Right lobe of liver (tissue), 6 donors: ENCODE data around the gene TAS2R43. TPM values are rescaled to one million over a fixed set of nuclear protein-coding genes. Genes with fewer than 3 reads are reported as not detected.
"Not testable (repeated sequence)": the region's sequence is repeated elsewhere in the genome, so short reads cannot be mapped to it uniquely, and the experiment has no call there.

Experiments
- ATAC-seq, 4 donors: fragments of 200-7000 bp; cut with Tn5 transposase; one replicate each; pipeline ENCODE4 v1.9.1; 2020; ENCODE audit warnings: mild to moderate bottlenecking in 4 of 4, moderate library complexity in 4 of 4
- DNase-seq, 3 donors: peaks; one replicate each; pipeline ENCODE4 v3.0.0-alpha.2; 2020
- H3K27ac ChIP-seq, 3 donors: fragments of 200-600 bp; one replicate each; pipeline ENCODE4 v1.8.0; 2022
- H3K27me3 ChIP-seq, 2 donors: fragments of 200-600 bp; one replicate each; pipeline ENCODE4 v1.8.0; 2022
- H3K36me3 ChIP-seq, 4 donors: fragments of 200-600 bp; sonication (generic) in 1 of 4; one replicate each; pipeline versions ENCODE4 v1.5.1 to v1.8.0; 2017 to 2022; ENCODE audit warnings: control low read depth in 1 of 4
- H3K4me1 ChIP-seq, 4 donors: fragments of 200-600 bp; sonication (generic) in 1 of 4; one replicate each; pipeline versions ENCODE4 v1.5.1 to v1.8.0; 2017 to 2022; ENCODE audit warnings: control low read depth in 1 of 4
- H3K4me3 ChIP-seq, 3 donors: fragments of 200-600 bp; one replicate each; pipeline ENCODE4 v1.8.0; 2022
- H3K9me3 ChIP-seq, 4 donors: fragments of 200-600 bp; sonication (generic) in 1 of 4; one replicate each; pipeline versions ENCODE4 v1.5.1 to v1.8.0; 2017 to 2022; ENCODE audit warnings: control low read depth in 1 of 4
- POLR2A ChIP-seq: fragments of 450-650 bp; IDR thresholded peaks from one replicate; pipeline ENCODE4 v1.6.1; 2017; ENCODE audit warnings: antibody characterized with exemption, mild to moderate bottlenecking
- WGBS: methylation state at CpG from one replicate; pipeline ENCODE4 v1.1.6; 2018; ENCODE audit warnings: low coverage, low lambda C conversion rate; ENCODE audit not compliant: insufficient coverage; ENCODE audit errors: missing lambda C conversion rate; 5-methylcytosine and 5-hydroxymethylcytosine counted together
- intact Hi-C, 2 donors: fragments of 100-400 bp; cut with DNase I; formaldehyde crosslinking; loops; one replicate each; pipeline versions ENCODE4 v1.11.2 to v1.14.1; 2022
- total RNA-seq, 6 experiments: library from RNA; depleted of rRNA in 2 of 6; stranded (reverse); fragments of >200 nt in 2 of 6; fragmentation: NEBNext Ultra II Directional in 3 of 6; extraction: Animal tissue kit (Norgen Biotek cat#: 25700) in 3 of 6; gene quantifications; one replicate each; pipeline versions ENCODE4 v1.1.0 to v1.2.4, GENCODE V29; 2016 to 2023
- TF ChIP-seq, protein P1 (sequence below), 4 donors: fragments of 200-600 bp in 3 of 4; fragments of 450-650 bp in 1 of 4; IDR thresholded peaks; one replicate each; pipeline versions ENCODE4 v1.5.1 to v1.8.0; 2016 to 2022; ENCODE audit warnings: antibody characterized with exemption in 4 of 4, mild to moderate bottlenecking in 2 of 4
- donor health status: DM: no; HTN: yes; CAD: no.
- donor health status: DM: no; HTN: no; CAD: no.
- donor health status: DM: no; HTN: no; CAD: no.
- donor health status: DM: no; HTN: yes; CAD: no.
- donor health status: DM: no; HTN: yes; CAD: no.

Gene TAS2R43
- total RNA-seq, 6 experiments from 2014 or later = 0.37 to 2.8 (median 0.49) TPM; not detected in 1

- no peaks in the 10 kb centered on the region for H3K36me3 ChIP-seq
- H3K9me3 ChIP-seq = no peaks in the 10 kb centered on the region
- ATAC-seq (no peak), DNase-seq (no peak)
- no peak overlapping the region for H3K27ac ChIP-seq
- intact Hi-C loops = no loop called here
- H3K4me3 ChIP-seq = no peak overlapping the region
- TF ChIP-seq POLR2A = no peak
- TF ChIP-seq, protein P1, sequence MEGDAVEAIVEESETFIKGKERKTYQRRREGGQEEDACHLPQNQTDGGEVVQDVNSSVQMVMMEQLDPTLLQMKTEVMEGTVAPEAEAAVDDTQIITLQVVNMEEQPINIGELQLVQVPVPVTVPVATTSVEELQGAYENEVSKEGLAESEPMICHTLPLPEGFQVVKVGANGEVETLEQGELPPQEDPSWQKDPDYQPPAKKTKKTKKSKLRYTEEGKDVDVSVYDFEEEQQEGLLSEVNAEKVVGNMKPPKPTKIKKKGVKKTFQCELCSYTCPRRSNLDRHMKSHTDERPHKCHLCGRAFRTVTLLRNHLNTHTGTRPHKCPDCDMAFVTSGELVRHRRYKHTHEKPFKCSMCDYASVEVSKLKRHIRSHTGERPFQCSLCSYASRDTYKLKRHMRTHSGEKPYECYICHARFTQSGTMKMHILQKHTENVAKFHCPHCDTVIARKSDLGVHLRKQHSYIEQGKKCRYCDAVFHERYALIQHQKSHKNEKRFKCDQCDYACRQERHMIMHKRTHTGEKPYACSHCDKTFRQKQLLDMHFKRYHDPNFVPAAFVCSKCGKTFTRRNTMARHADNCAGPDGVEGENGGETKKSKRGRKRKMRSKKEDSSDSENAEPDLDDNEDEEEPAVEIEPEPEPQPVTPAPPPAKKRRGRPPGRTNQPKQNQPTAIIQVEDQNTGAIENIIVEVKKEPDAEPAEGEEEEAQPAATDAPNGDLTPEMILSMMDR (IDR thresholded peaks at IDR 0.05) = no peak
- no peaks in the 10 kb centered on the region for H3K4me1 ChIP-seq
- H3K27me3 ChIP-seq = no peaks in the 10 kb centered on the region
- WGBS = 31% methylated on average over 2 of the region's 2 CpGs
Observed at GRCh38 chr12:11130999-11131398, 38.9 kb upstream of the TAS2R43 start.

DNA sequence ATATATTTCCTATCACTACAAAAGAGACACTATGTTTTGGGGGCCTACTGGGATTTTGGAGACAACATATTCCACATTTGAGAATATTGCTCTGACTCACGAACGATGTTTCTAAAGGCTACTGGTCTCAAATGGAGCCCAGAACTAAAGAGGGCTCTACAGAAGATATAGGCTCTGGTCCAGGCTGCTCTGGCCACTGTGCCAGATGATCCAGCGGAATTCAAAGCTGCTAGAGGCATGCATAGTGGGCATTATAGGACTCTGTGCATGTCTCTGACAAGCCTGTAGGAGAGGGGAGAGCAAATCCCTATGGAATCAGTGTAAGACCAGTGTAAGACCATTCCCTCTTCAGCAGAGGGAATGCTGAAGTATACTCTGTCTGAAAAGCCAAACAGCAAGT lies 38.3 kb upstream of the TAS2R43 start:
- TF ChIP-seq, protein P1 (IDR thresholded peaks at IDR 0.05) = no peak
- no peak for TF ChIP-seq POLR2A
- H3K4me1 ChIP-seq = no peaks in the 10 kb centered on the region
- no peak for ATAC-seq
- no peak for DNase-seq
- no peak overlapping the region for H3K4me3 ChIP-seq
- 100% methylated on average over 2 of the region's 3 CpGs for WGBS
- no peaks in the 10 kb centered on the region for H3K27me3 ChIP-seq
- intact Hi-C loops = no loop called here
- H3K27ac ChIP-seq = no peak overlapping the region
- H3K9me3 ChIP-seq = no peaks in the 10 kb centered on the region
- no peaks in the 10 kb centered on the region for H3K36me3 ChIP-seq

DNA sequence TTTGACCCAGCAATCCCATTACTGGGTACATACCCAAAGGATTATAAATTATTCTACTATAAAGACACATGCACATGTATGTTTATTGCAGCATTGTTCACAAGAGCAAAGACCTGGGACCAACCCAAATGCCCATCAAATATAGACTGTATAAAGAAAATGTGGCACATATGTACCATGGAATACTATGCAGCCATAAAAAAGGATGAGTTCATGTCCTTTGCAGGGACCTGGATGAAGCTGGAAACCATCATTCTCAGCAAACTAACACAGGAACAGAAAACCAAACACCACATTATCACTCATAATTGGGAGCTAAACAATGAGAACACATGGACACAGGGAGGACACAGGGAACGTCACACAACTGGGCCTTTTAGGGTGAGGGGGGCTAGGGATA lies 22.0 kb upstream of the TAS2R43 start:
- intact Hi-C loops, H3K27ac ChIP-seq, DNase-seq, H3K9me3 ChIP-seq, ATAC-seq, H3K4me3 ChIP-seq, H3K4me1 ChIP-seq, H3K27me3 ChIP-seq, H3K36me3 ChIP-seq: not testable (repeated sequence)
- 88% methylated on average over 1 of the region's 1 CpG for WGBS

GRCh38 chr12:11111213-11111612 lies 19.1 kb upstream of the TAS2R43 start:
- not testable (repeated sequence) for H3K27me3 ChIP-seq, H3K9me3 ChIP-seq
- WGBS = 80% methylated on average over 1 of the region's 1 CpG

DNA sequence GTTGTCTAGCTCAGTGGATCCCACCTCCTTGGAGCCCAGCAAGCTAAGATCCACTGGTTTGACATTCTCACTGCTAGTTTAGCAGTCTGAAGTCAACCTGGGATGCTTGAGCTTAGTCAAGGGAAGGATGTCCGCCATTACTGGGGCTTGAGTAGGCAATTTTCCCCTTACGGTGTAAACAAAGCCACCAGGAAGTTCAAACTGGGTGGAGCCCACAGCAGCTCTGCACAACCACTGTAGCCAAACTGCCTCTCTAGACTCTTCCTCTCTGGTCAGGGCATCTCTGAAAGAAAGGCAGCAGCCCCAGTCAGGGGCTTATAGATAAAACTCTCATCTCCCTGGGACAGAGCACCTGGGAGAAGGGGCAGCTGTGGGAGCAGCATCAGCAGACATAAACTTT lies 16.7 kb upstream of the TAS2R43 start:
- H3K27ac ChIP-seq = no peak overlapping the region
- TF ChIP-seq POLR2A = no peak
- TF ChIP-seq, protein P1 (IDR thresholded peaks at IDR 0.05) = no peak
- DNase-seq (no peak), ATAC-seq (no peak)
- H3K36me3 ChIP-seq = no peaks in the 10 kb centered on the region
- intact Hi-C loops = no loop called here
- no CpG with 5 or more reads among the region's 2 CpGs for WGBS
- no peaks in the 10 kb centered on the region for H3K27me3 ChIP-seq
- peaks cover 0 to 12% (median 0%) of the 10 kb centered on the region in 4 donors for H3K4me1 ChIP-seq
- no peaks in the 10 kb centered on the region for H3K9me3 ChIP-seq
- H3K4me3 ChIP-seq = no peak overlapping the region

More at GRCh38 chr12:11111213-11111612, 19.1 kb upstream of the TAS2R43 start:
- peaks cover 0 to 11% (median 0%) of the 10 kb centered on the region in 4 donors for H3K4me1 ChIP-seq
- DNase-seq, ATAC-seq, H3K4me3 ChIP-seq, H3K27ac ChIP-seq, intact Hi-C loops, H3K36me3 ChIP-seq: not testable (repeated sequence)

DNA sequence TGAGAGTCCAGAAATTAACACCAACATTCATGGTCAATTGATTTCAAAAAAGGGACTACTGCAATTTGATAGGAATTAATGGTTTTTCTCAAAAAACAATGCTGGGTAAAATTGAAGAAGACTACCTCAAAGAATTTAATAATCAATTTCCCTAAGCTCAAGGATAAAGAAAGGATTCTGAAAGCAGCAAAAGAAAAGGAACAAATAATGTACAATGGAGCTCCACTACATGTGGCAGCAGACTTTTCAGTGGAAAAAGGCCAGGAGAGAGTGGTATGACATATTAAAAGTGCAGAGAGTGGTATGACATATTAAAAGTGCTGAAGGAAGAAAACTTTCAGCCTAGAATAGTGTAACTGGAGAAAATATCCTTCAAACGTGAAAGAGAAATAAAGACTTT lies 15.6 kb upstream of the TAS2R43 start:
- ATAC-seq (no peak), DNase-seq (no peak)
- TF ChIP-seq POLR2A = no peak
- TF ChIP-seq, protein P1 (IDR thresholded peaks at IDR 0.05) = no peak
- no peak overlapping the region for H3K27ac ChIP-seq
- no peaks in the 10 kb centered on the region for H3K36me3 ChIP-seq
- no peaks in the 10 kb centered on the region for H3K27me3 ChIP-seq
- no peaks in the 10 kb centered on the region for H3K9me3 ChIP-seq
- WGBS = 89% methylated on average over 1 of the region's 1 CpG
- peaks cover 0 to 12% (median 0%) of the 10 kb centered on the region in 4 donors for H3K4me1 ChIP-seq
- intact Hi-C loops = no loop called here
- no peak overlapping the region for H3K4me3 ChIP-seq
